IgD-negative memory B cell (primary cell): ENCODE data around the gene ASB11. TPM values are rescaled to one million over a fixed set of nuclear protein-coding genes. Genes with fewer than 3 reads are reported as not detected.

Experiments used
- polyA plus RNA-seq: library from polyadenylated mRNA; unstranded; fragments of 300-500 nt; fragmentation: Illumina TruSeq; gene quantifications from one replicate; pipeline ENCODE4 v1.2.3, GENCODE V29; 2021

ASB11 gene
- polyA plus RNA-seq, 1 donor from 2014 or later, result not detected

Other genes starting within 250 kb of the ASB11 start
- gene ASB9, start 45.6 kb downstream of the ASB11 start, polyA plus RNA-seq, result not detected
- 5.2 TPM for gene PIGA, start 19.9 kb upstream of the ASB11 start, polyA plus RNA-seq
- gene VEGFD, start 68.8 kb upstream of the ASB11 start, polyA plus RNA-seq, result not detected
- gene PIR, start 177.7 kb upstream of the ASB11 start, polyA plus RNA-seq, result not detected
- not detected for gene BMX, start 185.2 kb upstream of the ASB11 start, polyA plus RNA-seq